PC-9 (cell line): ENCODE measurements around the gene WDR27.

Experiments used
- EZH2 ChIP-seq: fragments of 200-600 bp; sonication (generic); IDR thresholded peaks from 2 replicates; pipeline ENCODE4 v1.8.0; 2017; ENCODE audit warnings: antibody characterized with exemption, low read depth
- TF ChIP-seq, protein P1 (sequence below): fragments of 200-600 bp; sonication (generic); conservative IDR thresholded peaks from 2 replicates; pipeline ENCODE4 v1.6.1; 2017; ENCODE audit warnings: mixed run types, antibody characterized with exemption, mild to moderate bottlenecking, moderate library complexity

DNA sequence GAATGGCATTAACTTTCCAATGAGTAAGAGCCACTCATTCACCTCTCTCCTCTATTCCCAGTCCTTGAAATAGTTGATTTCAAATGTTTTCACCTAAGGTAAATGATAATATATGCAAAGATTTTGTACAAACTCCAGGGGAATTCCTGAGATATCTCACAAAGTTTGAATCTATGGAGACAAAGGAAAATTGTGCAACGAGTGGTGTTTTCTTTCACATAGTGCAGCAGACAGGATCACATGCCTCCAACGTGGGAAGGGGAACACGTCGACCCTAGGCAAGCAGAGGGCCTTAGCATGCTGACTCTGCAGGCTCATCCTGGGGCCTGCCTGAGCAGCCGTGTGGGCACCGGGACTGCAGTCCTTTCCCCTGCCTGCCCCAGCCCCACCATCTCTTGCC lies 252.6 kb downstream of the WDR27 start:
- TF ChIP-seq, protein P1, sequence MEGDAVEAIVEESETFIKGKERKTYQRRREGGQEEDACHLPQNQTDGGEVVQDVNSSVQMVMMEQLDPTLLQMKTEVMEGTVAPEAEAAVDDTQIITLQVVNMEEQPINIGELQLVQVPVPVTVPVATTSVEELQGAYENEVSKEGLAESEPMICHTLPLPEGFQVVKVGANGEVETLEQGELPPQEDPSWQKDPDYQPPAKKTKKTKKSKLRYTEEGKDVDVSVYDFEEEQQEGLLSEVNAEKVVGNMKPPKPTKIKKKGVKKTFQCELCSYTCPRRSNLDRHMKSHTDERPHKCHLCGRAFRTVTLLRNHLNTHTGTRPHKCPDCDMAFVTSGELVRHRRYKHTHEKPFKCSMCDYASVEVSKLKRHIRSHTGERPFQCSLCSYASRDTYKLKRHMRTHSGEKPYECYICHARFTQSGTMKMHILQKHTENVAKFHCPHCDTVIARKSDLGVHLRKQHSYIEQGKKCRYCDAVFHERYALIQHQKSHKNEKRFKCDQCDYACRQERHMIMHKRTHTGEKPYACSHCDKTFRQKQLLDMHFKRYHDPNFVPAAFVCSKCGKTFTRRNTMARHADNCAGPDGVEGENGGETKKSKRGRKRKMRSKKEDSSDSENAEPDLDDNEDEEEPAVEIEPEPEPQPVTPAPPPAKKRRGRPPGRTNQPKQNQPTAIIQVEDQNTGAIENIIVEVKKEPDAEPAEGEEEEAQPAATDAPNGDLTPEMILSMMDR = no peak
- no peak for TF ChIP-seq EZH2
